GM18511 (cell line): Measurements from ENCODE around the gene WIPF2.
"Not testable (repeated sequence)": the region's sequence is repeated elsewhere in the genome, so short reads cannot be mapped to it uniquely, and the experiment has no call there.

Experiments
- ATAC-seq: cut with Tn5 transposase; IDR thresholded peaks from one replicate; pipeline ENCODE4 v1.9.1; 2021; ENCODE audit warnings: mild to moderate bottlenecking, moderate library complexity; ENCODE audit not compliant: unreplicated experiment

Gene WIPF2

DNA sequence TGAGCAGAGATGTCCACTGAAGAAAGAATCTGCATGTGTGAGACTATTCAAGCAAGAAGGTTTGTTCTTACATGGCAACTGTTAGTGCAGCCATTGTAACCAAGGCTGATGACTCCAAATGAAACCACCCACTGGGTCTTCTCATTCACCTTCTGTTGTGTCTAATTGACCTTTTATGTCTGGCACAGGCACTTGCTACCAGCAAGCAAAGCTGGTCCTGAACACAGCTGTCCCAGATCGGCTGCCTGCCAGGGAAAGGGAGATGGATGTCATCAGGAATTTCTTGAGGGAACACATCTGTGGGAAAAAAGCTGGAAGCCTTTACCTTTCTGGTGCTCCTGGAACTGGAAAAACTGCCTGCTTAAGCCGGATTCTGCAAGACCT lies 72.2 kb downstream of the WIPF2 start:
- ATAC-seq, result no peak

DNA sequence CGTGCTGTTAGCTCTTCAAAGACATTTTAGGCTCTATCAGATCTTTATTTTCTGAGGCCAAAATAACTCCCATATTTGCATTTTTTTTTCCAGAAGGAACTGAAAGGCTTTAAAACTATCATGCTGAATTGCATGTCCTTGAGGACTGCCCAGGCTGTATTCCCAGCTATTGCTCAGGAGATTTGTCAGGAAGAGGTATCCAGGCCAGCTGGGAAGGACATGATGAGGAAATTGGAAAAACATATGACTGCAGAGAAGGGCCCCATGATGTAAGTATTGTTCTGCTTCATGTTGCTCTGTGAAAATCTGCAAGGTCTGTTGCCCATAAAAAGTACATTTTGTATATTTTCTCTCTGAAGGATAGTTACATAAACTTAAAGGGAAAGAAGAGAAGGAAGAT lies 74.3 kb downstream of the WIPF2 start:
- ATAC-seq, result no peak

DNA sequence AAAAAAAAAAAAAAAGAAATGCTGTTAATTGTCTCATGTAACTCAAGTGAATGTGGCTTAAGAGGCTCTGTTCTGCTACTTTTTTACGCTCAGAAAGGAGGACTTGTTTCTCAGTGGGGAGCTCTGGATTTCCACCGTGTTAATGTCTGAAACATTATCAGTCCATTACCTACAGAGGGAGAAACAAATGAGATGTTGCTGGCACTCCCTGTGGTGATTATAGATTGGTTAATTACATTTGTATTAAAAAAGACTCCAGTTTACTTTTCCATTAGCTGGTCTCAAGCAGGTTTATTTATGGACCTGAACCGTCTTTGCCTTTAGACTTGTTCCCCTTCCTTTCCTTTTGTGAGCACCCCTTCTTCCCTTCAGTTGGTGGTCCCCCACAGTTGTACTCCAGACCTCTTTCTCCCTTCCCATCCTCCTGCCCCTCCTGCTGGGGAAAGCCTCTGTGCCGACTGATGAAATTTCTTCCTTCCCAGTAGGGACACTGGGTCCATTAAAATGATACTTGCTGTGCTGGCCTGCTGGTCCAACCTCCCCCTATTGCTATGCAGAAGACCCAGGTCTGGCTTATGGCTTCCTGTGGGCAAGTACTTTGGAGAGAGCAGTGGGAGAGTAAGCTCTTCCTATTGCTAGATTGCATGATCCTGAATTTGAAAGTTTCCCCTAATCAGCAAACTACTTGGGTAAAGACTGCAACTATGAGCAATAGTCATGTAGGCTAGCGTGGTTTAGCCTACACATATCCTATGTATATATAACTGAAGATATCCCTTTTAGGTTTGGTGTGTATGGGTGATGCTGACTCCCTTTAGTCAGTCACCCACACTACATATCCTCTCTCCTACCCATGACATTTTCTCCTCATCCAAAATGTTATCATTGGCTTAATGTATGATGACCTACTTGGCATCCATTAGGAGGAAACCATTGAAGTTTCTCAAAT lies 76.7 kb downstream of the WIPF2 start:
- ATAC-seq, result no peak

DNA sequence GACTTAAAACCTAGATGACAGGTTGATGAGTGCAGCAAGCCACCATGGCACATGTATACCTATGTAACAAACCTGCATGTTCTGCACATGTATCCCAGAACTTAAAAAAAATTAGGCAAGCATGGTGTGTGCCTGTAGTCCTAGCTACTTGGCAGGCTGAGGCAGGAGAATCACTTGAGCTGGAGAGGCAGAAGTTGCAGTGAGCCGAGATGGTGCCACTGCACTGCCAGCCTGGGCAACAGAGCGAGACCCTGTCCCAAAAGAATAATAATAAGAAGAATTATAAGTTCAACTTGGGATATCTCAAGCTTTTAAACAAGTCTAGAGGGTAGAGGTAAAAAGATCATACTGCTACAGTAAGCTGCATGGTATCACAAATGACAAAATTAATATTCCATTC lies 78.4 kb downstream of the WIPF2 start:
- no peak for ATAC-seq

DNA sequence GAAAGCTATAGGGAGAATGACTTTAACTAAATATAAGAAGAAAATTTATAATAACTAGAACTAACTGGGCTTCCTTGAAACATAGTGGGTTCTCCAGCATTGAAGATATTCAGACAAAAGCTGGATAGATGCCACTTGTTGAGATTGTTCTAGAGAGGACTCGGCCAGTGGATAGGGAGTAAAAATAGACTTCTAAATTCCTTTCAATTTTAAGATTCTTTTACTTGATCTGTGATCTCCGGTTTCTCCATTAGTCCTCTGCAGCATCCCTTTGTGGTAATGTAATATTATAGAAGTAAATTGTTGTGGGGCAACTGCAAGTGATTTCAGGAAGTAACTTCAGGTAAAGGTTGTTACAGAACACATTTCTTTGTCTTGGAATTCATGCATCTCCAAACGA lies 79.6 kb downstream of the WIPF2 start:
- ATAC-seq, result no peak

DNA sequence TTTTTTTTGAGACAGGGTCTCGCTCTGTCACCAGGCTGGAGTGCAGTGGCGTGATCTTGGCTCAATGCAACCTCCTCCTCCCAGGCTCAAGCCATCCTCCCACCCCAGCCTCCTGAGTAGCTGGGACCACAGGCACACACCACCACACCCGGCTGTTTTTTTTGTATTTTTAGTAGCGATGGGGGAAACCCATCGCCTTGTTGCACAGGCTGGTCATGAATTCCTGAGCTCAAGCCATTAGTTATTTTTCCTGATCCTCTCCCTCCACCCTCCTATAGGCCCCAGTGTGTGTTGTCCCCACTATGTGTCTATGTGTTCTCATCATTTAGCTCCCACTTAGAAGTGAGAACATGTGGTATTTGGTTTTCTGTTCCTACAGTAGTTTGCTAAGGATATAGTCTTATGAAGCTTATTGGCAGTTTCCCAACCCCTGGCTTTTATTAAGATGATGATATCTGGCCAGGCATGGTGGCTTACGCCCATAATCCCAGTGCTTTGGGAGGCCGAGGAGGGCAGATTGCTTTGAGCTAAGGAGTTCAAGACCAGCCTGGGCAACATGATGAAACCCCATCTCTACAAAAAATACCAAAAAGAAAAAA lies 80.2 kb downstream of the WIPF2 start:
- ATAC-seq, result not testable (repeated sequence)

DNA sequence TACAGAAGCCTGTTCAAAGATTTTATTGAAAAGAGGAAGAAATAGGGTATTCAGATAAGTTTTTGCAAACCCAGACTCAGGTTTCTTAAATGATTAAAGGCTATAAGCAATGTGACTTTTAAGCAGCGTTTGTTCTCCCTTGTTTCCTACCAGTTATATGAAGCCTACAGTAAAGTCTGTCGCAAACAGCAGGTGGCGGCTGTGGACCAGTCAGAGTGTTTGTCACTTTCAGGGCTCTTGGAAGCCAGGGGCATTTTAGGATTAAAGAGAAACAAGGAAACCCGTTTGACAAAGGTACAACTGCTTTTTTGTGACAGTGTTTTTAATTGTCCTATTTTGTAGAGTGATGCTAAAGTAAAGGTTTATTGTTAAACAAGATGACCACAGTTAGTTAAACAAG lies 82.2 kb downstream of the WIPF2 start:
- no peak for ATAC-seq

DNA sequence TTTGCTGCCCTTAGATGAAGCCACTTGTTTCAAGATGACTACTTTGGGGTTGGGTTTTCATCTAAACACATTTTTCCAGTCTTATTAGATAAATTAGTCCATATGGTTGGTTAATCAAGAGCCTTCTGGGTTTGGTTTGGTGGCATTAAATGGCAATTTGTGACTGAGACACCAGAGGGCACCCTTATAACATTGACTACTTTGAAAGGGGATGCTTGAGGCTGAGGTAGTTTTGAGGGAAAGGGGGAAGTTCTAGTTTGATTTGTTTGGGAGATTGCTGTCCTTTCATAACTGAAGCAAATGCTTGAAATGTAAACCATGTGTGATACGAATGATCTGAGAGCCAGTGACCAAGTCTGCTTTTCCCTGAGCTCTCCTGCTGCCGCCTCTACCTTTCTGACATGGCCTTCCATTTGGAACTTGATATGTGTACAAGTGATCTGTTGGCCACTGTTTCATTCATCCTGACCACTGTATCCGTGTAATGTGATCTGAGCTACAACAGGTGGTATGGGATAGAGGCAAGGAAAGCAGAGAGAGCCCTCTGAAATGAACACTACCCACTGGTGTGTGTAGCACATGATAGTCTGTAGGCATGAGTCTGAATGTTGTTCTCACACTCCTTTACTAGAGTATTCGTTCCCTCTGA lies 84.0 kb downstream of the WIPF2 start:
- ATAC-seq, result no peak

DNA sequence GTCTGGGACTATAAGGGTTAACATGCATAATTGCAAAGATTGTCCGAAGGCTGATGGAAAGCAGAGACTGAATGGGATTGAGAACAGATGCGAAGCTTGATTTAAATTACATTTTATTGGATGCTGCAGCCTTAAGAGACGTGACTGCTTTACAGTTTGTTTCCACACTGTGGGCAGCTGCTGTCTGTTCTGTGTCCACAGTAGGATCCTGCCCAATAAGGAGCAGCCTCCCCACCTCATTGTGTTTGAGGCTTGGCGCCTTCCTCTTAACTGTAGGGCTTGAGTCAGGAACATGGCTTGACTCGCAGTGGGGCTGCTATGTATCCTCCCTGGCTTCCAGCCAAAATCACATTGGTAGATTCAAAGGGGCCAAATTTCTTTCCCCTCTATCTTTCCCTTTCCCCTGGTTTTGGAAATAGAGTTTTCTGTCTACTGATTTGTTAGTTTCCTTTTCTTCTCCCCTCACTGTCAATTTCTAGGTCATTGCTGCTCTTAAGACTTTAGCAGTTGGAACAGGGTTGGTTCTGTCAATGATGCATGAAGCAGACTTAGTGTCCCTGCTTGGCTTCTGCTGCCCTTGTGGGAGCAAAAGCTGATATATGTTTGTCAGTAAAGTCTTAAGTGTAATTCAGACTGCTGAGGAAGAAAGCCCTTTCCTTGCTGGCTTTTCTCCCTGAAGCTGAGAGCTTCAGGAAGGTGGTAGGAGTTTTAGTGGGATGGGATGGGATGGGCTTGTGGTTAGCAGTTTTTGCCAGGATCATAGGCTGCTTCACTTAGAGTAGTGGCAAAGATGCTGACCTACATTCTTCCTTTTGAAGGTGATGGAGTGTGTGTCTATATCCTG lies 84.8 kb downstream of the WIPF2 start:
- no peak for ATAC-seq

DNA sequence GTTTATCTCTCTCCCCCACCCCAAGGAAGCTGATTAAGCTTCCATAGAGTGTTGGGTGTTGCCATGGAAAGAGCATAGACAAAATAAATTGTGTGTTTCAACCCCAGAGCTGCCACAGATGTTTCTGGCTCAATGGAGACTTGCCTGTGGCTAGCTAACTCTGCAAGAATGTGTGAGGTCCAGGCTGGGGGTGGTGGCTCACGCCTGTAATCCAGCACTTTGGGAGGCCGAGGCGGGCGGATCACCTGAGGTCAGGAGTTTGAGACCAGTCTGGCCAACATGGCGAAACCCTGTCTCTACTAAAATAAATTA lies 85.4 kb downstream of the WIPF2 start:
- ATAC-seq, result not testable (repeated sequence)

DNA sequence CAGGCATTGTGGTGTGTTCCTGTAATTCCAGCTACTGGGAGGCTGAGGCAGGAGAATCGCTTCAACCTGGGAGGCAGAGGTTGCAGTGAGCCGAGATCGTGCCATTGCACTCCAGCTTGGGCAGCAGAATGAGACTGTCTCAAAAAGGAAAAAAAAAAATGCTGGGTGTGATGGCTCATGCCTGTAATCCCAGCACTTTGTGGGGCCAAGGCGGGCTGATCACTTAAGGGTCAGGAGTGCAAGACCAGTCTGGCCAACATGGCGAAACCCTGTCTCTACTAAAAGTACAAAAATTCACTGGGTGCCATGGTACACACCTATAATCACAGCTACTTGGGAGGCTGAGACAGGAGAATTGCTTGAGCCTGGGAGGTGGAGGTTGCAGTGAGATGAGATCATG lies 85.8 kb downstream of the WIPF2 start:
- not testable (repeated sequence) for ATAC-seq

DNA sequence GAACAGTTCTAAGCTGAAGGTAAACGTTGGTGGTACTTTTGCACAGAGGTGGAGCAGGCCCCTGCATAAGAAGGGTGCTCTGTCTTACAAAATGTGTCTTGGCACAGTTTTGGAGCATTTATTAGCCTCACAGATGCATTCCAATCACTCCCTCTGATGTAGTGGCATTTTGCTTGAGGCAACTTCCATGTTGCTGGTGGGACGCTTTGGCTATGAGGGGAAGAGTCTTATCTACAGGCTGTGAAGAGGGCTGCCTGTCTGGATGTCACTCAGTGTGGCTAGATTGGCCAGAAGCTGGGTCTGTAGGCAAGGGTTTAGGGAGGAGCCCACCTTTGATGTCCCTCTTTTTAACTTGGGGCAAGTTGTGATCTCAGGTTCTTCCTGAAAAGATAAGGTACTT lies 87.3 kb downstream of the WIPF2 start:
- ATAC-seq, result no peak

DNA sequence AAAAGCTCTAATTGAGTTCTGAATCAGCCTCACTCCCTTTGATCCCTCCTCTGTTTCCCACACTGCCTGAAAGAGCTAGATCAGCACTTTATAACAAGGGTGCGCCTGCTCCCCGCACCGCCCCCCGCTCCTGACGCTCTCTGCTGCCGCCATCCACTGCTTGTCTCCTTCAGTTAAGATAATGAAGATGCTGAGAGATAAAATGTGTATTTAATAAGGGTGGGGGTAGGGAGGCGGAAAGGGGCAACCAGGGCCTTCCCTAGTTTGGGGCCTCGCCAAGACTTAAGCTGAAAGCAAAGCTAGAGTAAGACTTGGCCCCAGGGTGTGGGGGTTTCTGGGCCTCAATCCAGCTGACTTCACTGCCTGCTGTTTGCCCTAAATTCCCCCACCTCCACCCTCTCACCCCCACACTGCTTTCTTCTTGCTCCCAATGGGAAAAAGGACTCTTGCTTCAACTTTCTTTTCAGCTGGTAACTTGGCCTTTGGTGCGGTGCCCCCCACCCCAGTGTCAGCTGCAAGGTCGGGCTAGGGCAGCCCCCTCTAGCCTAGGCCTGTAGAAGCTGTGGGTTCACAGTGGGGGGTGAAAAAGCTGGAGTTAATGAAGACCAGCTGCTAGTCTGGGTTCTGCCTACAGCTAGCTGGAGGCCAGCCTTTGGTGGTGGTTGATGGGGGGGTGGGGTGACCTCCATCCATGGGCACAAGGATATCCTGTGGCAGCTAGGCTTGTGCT lies 88.1 kb downstream of the WIPF2 start:
- no peak for ATAC-seq

DNA sequence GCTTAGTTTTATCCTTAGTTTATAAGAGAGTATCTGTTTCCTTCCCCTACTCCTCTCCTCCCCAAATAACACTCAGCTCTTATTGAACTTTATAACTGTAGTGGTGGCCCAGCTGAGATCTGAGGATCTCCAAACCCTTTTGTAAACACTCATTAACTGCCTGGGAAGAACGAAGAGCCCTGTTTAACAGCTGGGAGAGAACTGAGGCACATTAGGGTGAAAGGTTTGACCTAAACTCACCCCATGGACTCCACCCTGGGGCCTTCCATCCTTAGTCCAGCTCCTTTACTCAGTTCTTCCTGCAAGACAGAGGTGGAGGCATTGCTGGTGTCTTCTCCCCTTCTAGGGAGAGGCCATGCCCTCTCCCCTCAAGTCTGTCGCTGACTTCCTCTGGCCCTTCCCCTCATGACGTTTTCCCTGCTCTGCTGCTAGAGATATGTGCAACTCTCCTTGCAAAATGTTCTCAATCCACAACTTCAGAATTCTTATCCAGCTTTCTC lies 88.7 kb downstream of the WIPF2 start:
- ATAC-seq, result no peak

DNA sequence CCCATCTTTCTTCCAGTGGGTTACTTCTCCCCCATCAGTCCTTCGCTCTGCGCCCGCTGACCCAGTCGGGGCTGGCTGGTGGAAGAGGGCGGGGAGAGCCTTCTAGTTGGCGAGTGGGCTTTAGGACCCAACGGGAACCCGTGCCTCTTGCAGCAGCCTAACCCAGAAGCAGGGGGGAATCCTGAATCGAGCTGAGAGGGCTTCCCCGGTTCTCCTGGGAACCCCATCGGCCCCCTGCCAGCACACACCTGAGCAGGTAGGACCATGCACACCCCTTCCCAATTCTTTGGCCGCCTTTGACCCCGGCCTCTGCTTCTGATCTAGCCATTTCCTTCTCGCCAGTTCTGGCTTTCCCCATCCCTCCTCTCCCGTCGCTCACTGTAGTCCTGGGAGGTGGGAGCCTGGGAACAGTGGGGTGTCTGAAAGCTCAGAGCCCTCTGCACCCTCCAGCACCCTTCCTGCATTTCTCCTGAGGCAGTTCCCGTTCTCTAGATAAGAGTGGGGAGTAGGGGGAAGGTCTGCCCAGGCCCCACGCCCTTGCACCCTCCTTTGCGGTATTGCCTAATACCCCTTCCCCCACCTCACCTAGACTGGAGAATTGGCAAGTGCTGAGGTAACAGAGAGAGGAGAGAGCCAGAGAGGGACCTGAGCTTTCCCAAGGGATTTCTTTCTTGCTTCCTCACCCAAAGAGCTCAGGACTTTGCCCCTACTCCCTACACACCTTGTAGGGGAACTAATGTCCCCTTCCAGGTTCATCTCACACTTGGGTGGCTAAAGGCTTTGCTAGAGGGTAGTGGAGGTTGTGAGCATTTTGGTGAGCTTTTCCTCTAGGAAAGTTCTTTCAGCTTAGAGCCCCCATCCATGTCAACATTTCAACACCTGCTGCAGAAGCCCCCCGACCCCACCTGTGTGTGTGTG lies 90.2 kb downstream of the WIPF2 start, which contains the start of gene RARA:
TSS of gene RARA (plus strand) at position 150 of the 918 bp plus-strand sequence. CDS start 22,039 bp downstream, outside the sequence.
- no peak for ATAC-seq

DNA sequence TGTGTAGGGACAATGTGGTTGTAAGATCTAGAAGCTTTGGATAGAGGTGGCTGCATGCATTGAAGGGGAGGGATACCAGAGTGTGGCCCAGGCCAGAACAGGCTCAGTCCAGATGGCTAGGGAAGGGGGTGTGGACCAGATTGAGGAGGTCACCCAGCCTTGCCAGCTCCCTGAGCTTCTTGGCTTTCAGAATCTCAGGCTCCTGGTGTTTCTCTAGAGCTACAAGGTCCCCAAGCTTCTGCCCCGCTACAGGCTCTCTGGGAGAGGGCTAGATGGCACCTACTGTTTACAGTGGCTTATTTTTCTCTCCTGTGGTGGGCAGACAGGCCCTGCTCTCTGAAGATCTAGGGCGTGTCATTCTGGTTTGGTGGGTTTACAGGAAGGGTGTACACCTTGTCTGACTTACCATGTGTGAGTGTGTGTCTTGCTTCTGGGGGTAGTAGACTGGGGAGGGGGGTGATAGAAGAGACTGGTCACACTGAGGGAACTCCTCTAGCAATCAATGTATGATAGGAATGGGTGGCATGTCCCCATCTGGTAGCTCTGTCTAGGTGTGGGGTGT lies 90.9 kb downstream of the WIPF2 start:
- no peak for ATAC-seq

DNA sequence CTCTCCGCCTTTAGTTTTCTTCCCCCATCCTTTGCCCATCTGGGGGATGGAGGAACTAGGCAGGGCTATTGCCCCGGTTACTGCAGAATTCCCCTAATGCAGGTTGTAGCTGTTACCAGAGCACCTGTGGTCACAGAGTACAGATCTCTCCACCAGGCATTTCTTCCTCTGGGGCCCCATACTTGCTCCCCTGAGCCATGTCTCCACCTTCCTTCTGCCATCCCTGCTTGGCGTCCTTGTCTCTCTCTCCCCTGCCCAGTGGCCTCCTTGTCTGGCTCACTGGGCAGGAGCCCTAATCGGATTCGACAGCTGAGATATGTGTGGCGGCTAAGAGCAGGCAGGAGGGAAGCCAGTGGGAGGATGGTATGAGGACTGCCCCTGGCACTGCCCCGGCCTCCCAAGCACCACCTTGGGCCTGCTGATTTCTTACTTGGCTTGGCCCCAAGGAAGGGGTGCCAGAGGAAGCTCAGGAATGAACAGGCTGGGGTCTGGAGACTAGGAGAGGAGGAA lies 91.8 kb downstream of the WIPF2 start:
- ATAC-seq, result no peak

DNA sequence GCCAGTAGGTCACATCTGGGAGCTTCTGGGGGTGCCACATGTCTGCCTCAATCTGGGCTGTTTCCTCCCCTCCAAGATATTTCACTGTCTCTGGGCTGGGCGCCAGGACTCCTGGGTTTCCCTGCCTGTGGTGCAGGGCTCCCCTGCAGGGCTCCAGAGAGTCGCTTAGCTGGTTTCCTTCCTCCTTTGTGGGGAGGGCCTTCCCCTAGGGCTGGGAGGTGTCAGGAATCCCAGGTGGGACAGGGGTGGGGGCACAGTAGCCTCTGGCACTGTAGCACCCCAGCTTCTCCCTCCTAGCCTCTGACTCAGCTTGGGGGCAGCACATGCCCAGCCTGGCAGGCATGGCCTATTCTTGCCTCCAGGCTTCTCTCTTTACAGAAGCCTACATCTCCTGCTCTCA lies 92.5 kb downstream of the WIPF2 start:
- ATAC-seq, result no peak
